GM12878 (cell line): ENCODE measurements around the gene REP15. TPM values are rescaled to one million over a fixed set of nuclear protein-coding genes. Genes with fewer than 3 reads are reported as not detected.

Experiments
- ATAC-seq: fragments of 200-7000 bp; cut with Tn5 transposase; 3 replicates; pipeline ENCODE4 v1.9.1; 2020; ENCODE audit warnings: mild to moderate bottlenecking, moderate library complexity
- BruUV-seq: library from RNA; stranded (reverse); fragments of 400-500 nt; replicated peaks from 2 replicates; lab custom pipeline; 2021; lab: Mats Ljungman, UMichigan
- CTCF ChIA-PET: fragments of 300-600 bp; sonication (Branson Sonifier 250); formaldehyde crosslinking; extraction: SDS; loops from one replicate; lab custom pipeline; 2021; ENCODE audit warnings: inconsistent platforms; lab: Yijun Ruan, JAX
- POLR2A ChIA-PET: fragments of 350-600 bp; formaldehyde crosslinking; extraction: SDS; loops from one replicate; lab custom pipeline; 2021; ENCODE audit warnings: inconsistent platforms; lab: Charles Lee
- RAD21 ChIA-PET: fragments of 300-600 bp; sonication (Branson Sonifier 250); formaldehyde crosslinking; loops from one replicate; lab custom pipeline; 2023; ENCODE audit warnings: antibody characterized with exemption; ENCODE audit not compliant: unreplicated experiment; lab: Charles Lee
- SMC1A ChIA-PET: fragments of 300-600 bp; sonication (Branson Sonifier 250); formaldehyde crosslinking; loops from one replicate; lab custom pipeline; 2023; ENCODE audit not compliant: unreplicated experiment, uncharacterized antibody; lab: Charles Lee
- DNase-seq: peaks from one replicate; pipeline ENCODE4 v3.0.0-alpha.2; 2011; ENCODE audit warnings: low read depth, low spot score
- FAIRE-seq: peaks from 3 replicates; lab custom pipeline; 2011; peaks lifted over from hg19 to GRCh38; lab: Jason Lieb, UNC
- H2AFZ ChIP-seq: 2 replicates; pipeline ENCODE4 v1.6.0; 2011; ENCODE audit warnings: low read depth, low read length, control low read depth; ENCODE audit not compliant: control insufficient read depth
- H3K27ac ChIP-seq: 2 replicates; pipeline ENCODE4 v1.5.1; 2011; ENCODE audit warnings: control low read depth; ENCODE audit not compliant: control insufficient read depth, insufficient read depth
- H3K27me3 ChIP-seq, 2 experiments: replicated peaks in 1 of 2; 2 replicates each; pipeline versions ENCODE4 v1.6.0 to v1.6.1; 2011; ENCODE audit warnings: low read length in 1 of 2; ENCODE audit not compliant: control insufficient read depth in 2 of 2, insufficient read depth in 2 of 2
- H3K36me3 ChIP-seq, 2 experiments: 2 replicates each; pipeline ENCODE4 v1.5.1; 2011; ENCODE audit warnings: low read length in 1 of 2; ENCODE audit not compliant: control insufficient read depth in 2 of 2, insufficient read depth in 2 of 2
- H3K4me1 ChIP-seq: 2 replicates; pipeline ENCODE4 v1.6.1; 2011; ENCODE audit warnings: mild to moderate bottlenecking, low read length, moderate library complexity, mixed read lengths; ENCODE audit not compliant: control insufficient read depth, insufficient read depth
- H3K4me2 ChIP-seq: 2 replicates; pipeline ENCODE4 v1.6.0; 2011; ENCODE audit warnings: control low read depth; ENCODE audit not compliant: control insufficient read depth, insufficient read depth
- H3K4me3 ChIP-seq: fragments of 200-600 bp; sonication (generic); 2 replicates; pipeline ENCODE4 v1.5.1; 2016
- H3K79me2 ChIP-seq: 2 replicates; pipeline ENCODE4 v1.6.0; 2011; ENCODE audit warnings: low read length; ENCODE audit not compliant: control insufficient read depth, insufficient read depth
- H3K9ac ChIP-seq: 2 replicates; pipeline ENCODE4 v1.8.0; 2011; ENCODE audit warnings: low read length, control low read depth, mixed read lengths; ENCODE audit not compliant: control insufficient read depth, insufficient read depth
- H3K9me3 ChIP-seq: replicated peaks from 3 replicates; pipeline ENCODE4 v1.5.1; 2011; ENCODE audit warnings: mild to moderate bottlenecking, low read length; ENCODE audit not compliant: control insufficient read depth, insufficient read depth
- H4K20me1 ChIP-seq: 2 replicates; pipeline ENCODE4 v1.6.0; 2011; ENCODE audit not compliant: control insufficient read depth, insufficient read depth
- CBX3 ChIP-seq: fragments of 200-600 bp; sonication (generic); IDR thresholded peaks from 2 replicates; pipeline ENCODE4 v1.6.1; 2016; ENCODE audit warnings: low read depth, borderline replicate concordance
- E4F1 ChIP-seq: fragments of 450-650 bp; IDR thresholded peaks from 2 replicates; pipeline ENCODE4 v1.6.1; 2018; ENCODE audit warnings: borderline replicate concordance, mild to moderate bottlenecking; ENCODE audit not compliant: partially characterized antibody
- FOS ChIP-seq: IDR thresholded peaks from 3 replicates; pipeline ENCODE4 v1.6.1; 2011; ENCODE audit warnings: borderline replicate concordance; ENCODE audit not compliant: insufficient read length; ENCODE audit errors: extremely low read depth
- HCFC1 ChIP-seq: fragments of 150-350 bp; IDR thresholded peaks from 2 replicates; pipeline ENCODE4 v1.6.1; 2014; ENCODE audit warnings: low read length
- IKZF2 ChIP-seq, 2 experiments: fragments of 450-650 bp; IDR thresholded peaks; 2 replicates each; pipeline ENCODE4 v1.6.1; 2017; ENCODE audit warnings: mild to moderate bottlenecking in 2 of 2, moderate library complexity in 2 of 2
- STAT1 ChIP-seq: fragments of 450-650 bp; conservative IDR thresholded peaks from 2 replicates; pipeline ENCODE4 v1.6.1; 2014; ENCODE audit warnings: antibody characterized with exemption, mild to moderate bottlenecking
- TAF1 ChIP-seq: IDR thresholded peaks from 2 replicates; pipeline ENCODE4 v1.6.1; 2011; ENCODE audit warnings: mild to moderate bottlenecking, low read depth, low read length, borderline replicate concordance
- TCF3 ChIP-seq: IDR thresholded peaks from 2 replicates; pipeline ENCODE4 v1.6.1; 2012; ENCODE audit warnings: low read depth, mild to moderate bottlenecking, low read length, borderline replicate concordance; ENCODE audit not compliant: insufficient read depth
- YY1 ChIP-seq: IDR thresholded peaks from 2 replicates; pipeline ENCODE4 v1.6.1; 2011; ENCODE audit warnings: low read depth, mild to moderate bottlenecking, low read length
- ZZZ3 ChIP-seq: IDR thresholded peaks from 2 replicates; pipeline ENCODE4 v1.6.1; 2011; ENCODE audit warnings: low read depth; ENCODE audit not compliant: control insufficient read depth, insufficient read length
- WGBS: methylation state at CpG from one replicate; pipeline ENCODE4 v1.1.6; 2016; ENCODE audit warnings: low lambda C conversion rate; ENCODE audit not compliant: insufficient replicate concordance, insufficient coverage; ENCODE audit errors: missing lambda C conversion rate; 5-methylcytosine and 5-hydroxymethylcytosine counted together
- in situ Hi-C: fragments of 300-500 bp; cut with MboI; formaldehyde crosslinking; loops from 9 replicates; pipeline ENCODE4 v1.14.3; 2018; ENCODE audit warnings: mixed read lengths
- intact Hi-C: fragments of 100-400 bp; cut with micrococcal nuclease; formaldehyde crosslinking; loops from one replicate; pipeline ENCODE4 v1.14.2; 2022; ENCODE audit not compliant: unreplicated experiment
- polyA plus RNA-seq, 11 experiments: library from polyadenylated mRNA; depleted of rRNA in 4 of 11; unstranded in 6 of 11; stranded (reverse) in 5 of 11; fragments of >200 nt; fragmentation: Nextera tagmentation in 4 of 11; fragmentation: Illumina TruSeq in 1 of 11; extraction: Ambion mirVana in 4 of 11; extraction: Trizol in 1 of 11; gene quantifications; 1 replicate in 1 of 11; 2 replicates in 10 of 11; pipeline versions ENCODE4 v1.2.1 to v1.2.3, GENCODE V29; 2011 to 2016; ENCODE audit warnings: inconsistent platforms in 2 of 11, missing spikeins in 2 of 11, low read depth in 1 of 11
- total RNA-seq, 4 experiments: library from RNA; depleted of rRNA in 3 of 4; stranded (reverse); fragments of >200 nt in 3 of 4; fragmentation: Illumina TruSeq in 1 of 4; extraction: Trizol in 1 of 4; gene quantifications; 2 replicates each; pipeline versions ENCODE4 v1.2.1 to v1.2.3, GENCODE V29; 2013 to 2021
- TF ChIP-seq, protein P1 (sequence below): IDR thresholded peaks from 2 replicates; pipeline ENCODE4 v1.6.1; 2012; ENCODE audit warnings: low read length, inconsistent platforms

REP15 gene
- total and polyA plus RNA-seq, 10 of the 15 experiments (the other 5 are each of a cell fraction or from before 2014, with no cell fraction given): not detected

- in situ Hi-C loops: no loop called here
Observed at GRCh38 chr12:27685274-27685673, 11.0 kb upstream of the REP15 start.

DNA sequence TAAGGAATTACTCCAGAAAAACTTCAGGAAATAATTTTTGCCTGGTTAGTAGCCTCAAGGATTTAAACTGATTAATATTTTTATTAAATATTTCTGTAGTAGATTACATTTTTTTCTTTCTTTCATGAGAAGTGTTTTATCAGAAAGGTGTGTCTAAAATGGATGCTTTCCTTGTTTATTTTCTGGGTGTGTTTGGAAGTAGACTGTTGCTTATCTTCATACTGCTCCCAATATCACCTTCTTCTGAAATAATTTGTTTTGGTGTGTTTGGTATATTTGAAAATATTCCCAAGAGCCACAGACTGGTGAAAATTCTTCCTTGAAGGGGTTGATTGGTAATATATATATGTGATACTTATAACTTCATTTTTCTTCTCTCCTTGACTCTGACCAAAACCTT lies 10.1 kb upstream of the REP15 start:
- ATAC-seq: no peak
- CTCF ChIA-PET: no interaction called here
- TF ChIP-seq HCFC1 (no peak), TAF1 (no peak), STAT1 (no peak), CBX3 (no peak), FOS (no peak), TCF3 (no peak), IKZF2 (IDR thresholded peaks at IDR 0.05) (no peak), E4F1 (no peak), YY1 (no peak)
- TF ChIP-seq, protein P1, sequence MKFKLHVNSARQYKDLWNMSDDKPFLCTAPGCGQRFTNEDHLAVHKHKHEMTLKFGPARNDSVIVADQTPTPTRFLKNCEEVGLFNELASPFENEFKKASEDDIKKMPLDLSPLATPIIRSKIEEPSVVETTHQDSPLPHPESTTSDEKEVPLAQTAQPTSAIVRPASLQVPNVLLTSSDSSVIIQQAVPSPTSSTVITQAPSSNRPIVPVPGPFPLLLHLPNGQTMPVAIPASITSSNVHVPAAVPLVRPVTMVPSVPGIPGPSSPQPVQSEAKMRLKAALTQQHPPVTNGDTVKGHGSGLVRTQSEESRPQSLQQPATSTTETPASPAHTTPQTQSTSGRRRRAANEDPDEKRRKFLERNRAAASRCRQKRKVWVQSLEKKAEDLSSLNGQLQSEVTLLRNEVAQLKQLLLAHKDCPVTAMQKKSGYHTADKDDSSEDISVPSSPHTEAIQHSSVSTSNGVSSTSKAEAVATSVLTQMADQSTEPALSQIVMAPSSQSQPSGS: no peak

More at GRCh38 chr12:27685274-27685673, 11.0 kb upstream of the REP15 start:
- no peak overlapping the region for H3K4me2 ChIP-seq
- ChIA-PET CTCF (interaction anchor here (0.7 to 0.8 kb wide), 2 partner anchors 33 to 300 kb away, joined by 3 read pairs; no protein-coding TSS in a partner anchor), SMC1A (interaction anchor here (0.5 to 1.3 kb wide), 2 partner anchors 26 to 240 kb away, joined by 3 to 4 read pairs; no protein-coding TSS in a partner anchor), POLR2A (no interaction called here), RAD21 (no interaction called here)
- H2AFZ ChIP-seq: no peak overlapping the region
- H3K4me1 ChIP-seq: no peaks in the 10 kb centered on the region
- no peak overlapping the region for H3K4me3 ChIP-seq
- no peak for ATAC-seq
- BruUV-seq: no TSS peak
- no peak for DNase-seq
- no peak overlapping the region for H3K9ac ChIP-seq
- no peaks in the 10 kb centered on the region for H4K20me1 ChIP-seq
- intact Hi-C loops: no loop called here
- H3K36me3 ChIP-seq: no peaks in the 10 kb centered on the region; a peak in 1 of 4 replicates
- no peak for TF ChIP-seq ZZZ3
- H3K27me3 ChIP-seq: no peaks in the 10 kb centered on the region
- no peak overlapping the region for H3K27ac ChIP-seq
- H3K79me2 ChIP-seq: no peaks in the 10 kb centered on the region
- 75% methylated on average over 2 of the region's 2 CpGs for WGBS
- no peaks in the 10 kb centered on the region for H3K9me3 ChIP-seq
- FAIRE-seq: no peak

More for the DNA sequence above, 10.1 kb upstream of the REP15 start:
- RAD21 ChIA-PET: no interaction called here
- no TSS peak for BruUV-seq
- DNase-seq: no peak
- Histone ChIP-seq H3K79me2 (no peaks in the 10 kb centered on the region), H3K4me2 (no peak overlapping the region), H3K4me1 (no peaks in the 10 kb centered on the region), H2AFZ (no peak overlapping the region), H3K4me3 (no peak overlapping the region), H3K27ac (no peak overlapping the region), H4K20me1 (no peaks in the 10 kb centered on the region), H3K9ac (no peak overlapping the region), H3K27me3 (no peaks in the 10 kb centered on the region), H3K36me3 (no peaks in the 10 kb centered on the region; a peak in 2 of 4 replicates), H3K9me3 (no peaks in the 10 kb centered on the region)
- POLR2A ChIA-PET: no interaction called here
- in situ Hi-C loops: no loop called here
- SMC1A ChIA-PET: no interaction called here
- FAIRE-seq: no peak
- intact Hi-C loops: no loop called here
